Measurements from ENCODE around the gene GIMD1. TPM values are rescaled to one million over a fixed set of nuclear protein-coding genes. Genes with fewer than 3 reads are reported as not detected.

The GIMD1 gene
- total and polyA plus RNA-seq, 2 experiments from 2014 or later, result not detected

DNA sequence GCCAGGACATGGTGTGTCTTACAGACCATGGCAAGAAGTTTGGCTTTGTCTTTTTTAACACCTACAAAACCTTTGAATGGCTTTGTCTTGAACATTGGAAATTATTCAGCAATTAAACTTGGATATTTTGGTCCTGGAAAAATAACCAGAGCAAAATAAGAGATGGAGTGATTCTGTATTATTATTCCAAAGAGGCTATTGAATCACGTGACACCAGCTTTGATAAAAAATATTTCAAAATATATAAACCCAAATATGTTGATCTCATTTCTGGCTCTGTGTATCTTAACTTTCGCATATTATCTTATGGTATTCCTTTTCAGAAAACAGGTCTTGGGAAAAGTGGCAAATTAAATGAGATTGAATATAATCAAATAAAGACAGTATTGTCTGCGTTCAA is 32.6 kb upstream of the GIMD1 start:
- TF ChIP-seq, protein P1, sequence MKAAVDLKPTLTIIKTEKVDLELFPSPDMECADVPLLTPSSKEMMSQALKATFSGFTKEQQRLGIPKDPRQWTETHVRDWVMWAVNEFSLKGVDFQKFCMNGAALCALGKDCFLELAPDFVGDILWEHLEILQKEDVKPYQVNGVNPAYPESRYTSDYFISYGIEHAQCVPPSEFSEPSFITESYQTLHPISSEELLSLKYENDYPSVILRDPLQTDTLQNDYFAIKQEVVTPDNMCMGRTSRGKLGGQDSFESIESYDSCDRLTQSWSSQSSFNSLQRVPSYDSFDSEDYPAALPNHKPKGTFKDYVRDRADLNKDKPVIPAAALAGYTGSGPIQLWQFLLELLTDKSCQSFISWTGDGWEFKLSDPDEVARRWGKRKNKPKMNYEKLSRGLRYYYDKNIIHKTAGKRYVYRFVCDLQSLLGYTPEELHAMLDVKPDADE (IDR thresholded peaks at IDR 0.05), result no peak
- TF ChIP-seq POLR2AphosphoS5 (IDR thresholded peaks at IDR 0.05; ENCODE audit: low read depth) (no peak), JUNB (IDR thresholded peaks at IDR 0.05; ENCODE audit: unreplicated experiment) (no peak), ZNF114 (CRISPR knock-in tag; IDR thresholded peaks at IDR 0.05) (no peak), EZH2 (IDR thresholded peaks at IDR 0.05; ENCODE audit: low read depth, unreplicated experiment) (no peak), STAT1 (IDR thresholded peaks at IDR 0.05; ENCODE audit: unreplicated experiment) (no peak), CREB1 (CRISPR knock-in tag; IDR thresholded peaks at IDR 0.05; ENCODE audit: low read depth) (no peak), EZH2phosphoT487 (IDR thresholded peaks at IDR 0.05; ENCODE audit: unreplicated experiment) (no peak), NANOG (IDR thresholded peaks at IDR 0.05; ENCODE audit: borderline replicate concordance) (no peak), ZNF331 (CRISPR knock-in tag; IDR thresholded peaks at IDR 0.05; ENCODE audit: low read depth) (no peak)
- TF ChIP-seq, protein P2, sequence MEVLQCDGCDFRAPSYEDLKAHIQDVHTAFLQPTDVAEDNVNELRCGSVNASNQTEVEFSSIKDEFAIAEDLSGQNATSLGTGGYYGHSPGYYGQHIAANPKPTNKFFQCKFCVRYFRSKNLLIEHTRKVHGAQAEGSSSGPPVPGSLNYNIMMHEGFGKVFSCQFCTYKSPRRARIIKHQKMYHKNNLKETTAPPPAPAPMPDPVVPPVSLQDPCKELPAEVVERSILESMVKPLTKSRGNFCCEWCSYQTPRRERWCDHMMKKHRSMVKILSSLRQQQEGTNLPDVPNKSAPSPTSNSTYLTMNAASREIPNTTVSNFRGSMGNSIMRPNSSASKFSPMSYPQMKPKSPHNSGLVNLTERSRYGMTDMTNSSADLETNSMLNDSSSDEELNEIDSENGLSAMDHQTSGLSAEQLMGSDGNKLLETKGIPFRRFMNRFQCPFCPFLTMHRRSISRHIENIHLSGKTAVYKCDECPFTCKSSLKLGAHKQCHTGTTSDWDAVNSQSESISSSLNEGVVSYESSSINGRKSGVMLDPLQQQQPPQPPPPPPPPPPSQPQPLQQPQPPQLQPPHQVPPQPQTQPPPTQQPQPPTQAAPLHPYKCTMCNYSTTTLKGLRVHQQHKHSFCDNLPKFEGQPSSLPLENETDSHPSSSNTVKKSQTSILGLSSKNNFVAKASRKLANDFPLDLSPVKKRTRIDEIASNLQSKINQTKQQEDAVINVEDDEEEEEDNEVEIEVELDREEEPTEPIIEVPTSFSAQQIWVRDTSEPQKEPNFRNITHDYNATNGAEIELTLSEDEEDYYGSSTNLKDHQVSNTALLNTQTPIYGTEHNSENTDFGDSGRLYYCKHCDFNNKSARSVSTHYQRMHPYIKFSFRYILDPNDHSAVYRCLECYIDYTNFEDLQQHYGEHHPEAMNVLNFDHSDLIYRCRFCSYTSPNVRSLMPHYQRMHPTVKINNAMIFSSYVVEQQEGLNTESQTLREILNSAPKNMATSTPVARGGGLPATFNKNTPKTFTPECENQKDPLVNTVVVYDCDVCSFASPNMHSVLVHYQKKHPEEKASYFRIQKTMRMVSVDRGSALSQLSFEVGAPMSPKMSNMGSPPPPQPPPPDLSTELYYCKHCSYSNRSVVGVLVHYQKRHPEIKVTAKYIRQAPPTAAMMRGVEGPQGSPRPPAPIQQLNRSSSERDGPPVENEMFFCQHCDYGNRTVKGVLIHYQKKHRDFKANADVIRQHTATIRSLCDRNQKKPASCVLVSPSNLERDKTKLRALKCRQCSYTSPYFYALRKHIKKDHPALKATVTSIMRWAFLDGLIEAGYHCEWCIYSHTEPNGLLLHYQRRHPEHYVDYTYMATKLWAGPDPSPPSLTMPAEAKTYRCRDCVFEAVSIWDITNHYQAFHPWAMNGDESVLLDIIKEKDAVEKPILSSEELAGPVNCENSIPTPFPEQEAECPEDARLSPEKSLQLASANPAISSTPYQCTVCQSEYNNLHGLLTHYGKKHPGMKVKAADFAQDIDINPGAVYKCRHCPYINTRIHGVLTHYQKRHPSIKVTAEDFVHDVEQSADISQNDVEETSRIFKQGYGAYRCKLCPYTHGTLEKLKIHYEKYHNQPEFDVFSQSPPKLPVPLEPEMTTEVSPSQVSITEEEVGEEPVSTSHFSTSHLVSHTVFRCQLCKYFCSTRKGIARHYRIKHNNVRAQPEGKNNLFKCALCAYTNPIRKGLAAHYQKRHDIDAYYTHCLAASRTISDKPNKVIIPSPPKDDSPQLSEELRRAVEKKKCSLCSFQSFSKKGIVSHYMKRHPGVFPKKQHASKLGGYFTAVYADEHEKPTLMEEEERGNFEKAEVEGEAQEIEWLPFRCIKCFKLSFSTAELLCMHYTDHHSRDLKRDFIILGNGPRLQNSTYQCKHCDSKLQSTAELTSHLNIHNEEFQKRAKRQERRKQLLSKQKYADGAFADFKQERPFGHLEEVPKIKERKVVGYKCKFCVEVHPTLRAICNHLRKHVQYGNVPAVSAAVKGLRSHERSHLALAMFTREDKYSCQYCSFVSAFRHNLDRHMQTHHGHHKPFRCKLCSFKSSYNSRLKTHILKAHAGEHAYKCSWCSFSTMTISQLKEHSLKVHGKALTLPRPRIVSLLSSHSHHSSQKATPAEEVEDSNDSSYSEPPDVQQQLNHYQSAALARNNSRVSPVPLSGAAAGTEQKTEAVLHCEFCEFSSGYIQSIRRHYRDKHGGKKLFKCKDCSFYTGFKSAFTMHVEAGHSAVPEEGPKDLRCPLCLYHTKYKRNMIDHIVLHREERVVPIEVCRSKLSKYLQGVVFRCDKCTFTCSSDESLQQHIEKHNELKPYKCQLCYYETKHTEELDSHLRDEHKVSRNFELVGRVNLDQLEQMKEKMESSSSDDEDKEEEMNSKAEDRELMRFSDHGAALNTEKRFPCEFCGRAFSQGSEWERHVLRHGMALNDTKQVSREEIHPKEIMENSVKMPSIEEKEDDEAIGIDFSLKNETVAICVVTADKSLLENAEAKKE (CRISPR knock-in tag; IDR thresholded peaks at IDR 0.05), result no peak
- TF ChIP-seq, protein P3, sequence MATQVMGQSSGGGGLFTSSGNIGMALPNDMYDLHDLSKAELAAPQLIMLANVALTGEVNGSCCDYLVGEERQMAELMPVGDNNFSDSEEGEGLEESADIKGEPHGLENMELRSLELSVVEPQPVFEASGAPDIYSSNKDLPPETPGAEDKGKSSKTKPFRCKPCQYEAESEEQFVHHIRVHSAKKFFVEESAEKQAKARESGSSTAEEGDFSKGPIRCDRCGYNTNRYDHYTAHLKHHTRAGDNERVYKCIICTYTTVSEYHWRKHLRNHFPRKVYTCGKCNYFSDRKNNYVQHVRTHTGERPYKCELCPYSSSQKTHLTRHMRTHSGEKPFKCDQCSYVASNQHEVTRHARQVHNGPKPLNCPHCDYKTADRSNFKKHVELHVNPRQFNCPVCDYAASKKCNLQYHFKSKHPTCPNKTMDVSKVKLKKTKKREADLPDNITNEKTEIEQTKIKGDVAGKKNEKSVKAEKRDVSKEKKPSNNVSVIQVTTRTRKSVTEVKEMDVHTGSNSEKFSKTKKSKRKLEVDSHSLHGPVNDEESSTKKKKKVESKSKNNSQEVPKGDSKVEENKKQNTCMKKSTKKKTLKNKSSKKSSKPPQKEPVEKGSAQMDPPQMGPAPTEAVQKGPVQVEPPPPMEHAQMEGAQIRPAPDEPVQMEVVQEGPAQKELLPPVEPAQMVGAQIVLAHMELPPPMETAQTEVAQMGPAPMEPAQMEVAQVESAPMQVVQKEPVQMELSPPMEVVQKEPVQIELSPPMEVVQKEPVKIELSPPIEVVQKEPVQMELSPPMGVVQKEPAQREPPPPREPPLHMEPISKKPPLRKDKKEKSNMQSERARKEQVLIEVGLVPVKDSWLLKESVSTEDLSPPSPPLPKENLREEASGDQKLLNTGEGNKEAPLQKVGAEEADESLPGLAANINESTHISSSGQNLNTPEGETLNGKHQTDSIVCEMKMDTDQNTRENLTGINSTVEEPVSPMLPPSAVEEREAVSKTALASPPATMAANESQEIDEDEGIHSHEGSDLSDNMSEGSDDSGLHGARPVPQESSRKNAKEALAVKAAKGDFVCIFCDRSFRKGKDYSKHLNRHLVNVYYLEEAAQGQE (IDR thresholded peaks at IDR 0.05; ENCODE audit: unreplicated experiment), result no peak
- TF ChIP-seq, protein P4, sequence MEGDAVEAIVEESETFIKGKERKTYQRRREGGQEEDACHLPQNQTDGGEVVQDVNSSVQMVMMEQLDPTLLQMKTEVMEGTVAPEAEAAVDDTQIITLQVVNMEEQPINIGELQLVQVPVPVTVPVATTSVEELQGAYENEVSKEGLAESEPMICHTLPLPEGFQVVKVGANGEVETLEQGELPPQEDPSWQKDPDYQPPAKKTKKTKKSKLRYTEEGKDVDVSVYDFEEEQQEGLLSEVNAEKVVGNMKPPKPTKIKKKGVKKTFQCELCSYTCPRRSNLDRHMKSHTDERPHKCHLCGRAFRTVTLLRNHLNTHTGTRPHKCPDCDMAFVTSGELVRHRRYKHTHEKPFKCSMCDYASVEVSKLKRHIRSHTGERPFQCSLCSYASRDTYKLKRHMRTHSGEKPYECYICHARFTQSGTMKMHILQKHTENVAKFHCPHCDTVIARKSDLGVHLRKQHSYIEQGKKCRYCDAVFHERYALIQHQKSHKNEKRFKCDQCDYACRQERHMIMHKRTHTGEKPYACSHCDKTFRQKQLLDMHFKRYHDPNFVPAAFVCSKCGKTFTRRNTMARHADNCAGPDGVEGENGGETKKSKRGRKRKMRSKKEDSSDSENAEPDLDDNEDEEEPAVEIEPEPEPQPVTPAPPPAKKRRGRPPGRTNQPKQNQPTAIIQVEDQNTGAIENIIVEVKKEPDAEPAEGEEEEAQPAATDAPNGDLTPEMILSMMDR (conservative IDR thresholded peaks at IDR 0.05; ENCODE audit: low read depth in 2 of 2), result no peak
- DNase-seq (ENCODE audit: low spot score) (no peak), ATAC-seq (no peak)
- no peak overlapping the region for H3K4me3 ChIP-seq
- no peak overlapping the region for H3K4me2 ChIP-seq
- H3K9me2 ChIP-seq (ENCODE audit: insufficient read depth), result no peaks in the 10 kb centered on the region; the same call in 1 of the 2 replicates
- peaks cover 10% of the 10 kb centered on the region for H3K9me3 Mint-ChIP-seq
- H4K20me1 ChIP-seq (replicated peaks; ENCODE audit: insufficient read depth), result no peaks in the 10 kb centered on the region
- H3K27ac ChIP-seq (ENCODE audit: low read depth), result no peak overlapping the region
- no peaks in the 10 kb centered on the region; the same call in 1 of the 2 replicates for H3K36me3 ChIP-seq (ENCODE audit: insufficient read depth)
- H3K4me1 Mint-ChIP-seq, result no peaks in the 10 kb centered on the region
- H3K4me1 ChIP-seq (ENCODE audit: insufficient read depth), result no peaks in the 10 kb centered on the region
- no peaks in the 10 kb centered on the region for H3K79me2 ChIP-seq (replicated peaks; ENCODE audit: insufficient read depth)
- H3K27me3 ChIP-seq (ENCODE audit: insufficient read depth), result no peaks in the 10 kb centered on the region
- no peaks in the 10 kb centered on the region for H3K27me3 Mint-ChIP-seq (ENCODE audit: insufficient read depth, low read depth, poor library complexity)
- H3K36me3 Mint-ChIP-seq (ENCODE audit: low read depth), result peaks cover 9% of the 10 kb centered on the region; the same call in 2 of the 3 replicates
- H3K27ac Mint-ChIP-seq, result no peak overlapping the region
- H3F3A ChIP-seq (replicated peaks; ENCODE audit: low read depth), result no peaks in the 10 kb centered on the region
- no peak overlapping the region for H2AFZ ChIP-seq
- H3K4me3 Mint-ChIP-seq, result no peak overlapping the region

All from GM23338 (cell line).